Measurements from ENCODE around the gene SDK1.

GRCh38 chr7:3916146-3916545, 615.1 kb downstream of the SDK1 start:
- TF ChIP-seq MYC (IDR thresholded peaks at IDR 0.05; ENCODE audit: borderline replicate concordance, low read length) = no peak
- TF ChIP-seq PBX3 (IDR thresholded peaks at IDR 0.05) = no peak
- no peak for TF ChIP-seq POLR2A (IDR thresholded peaks at IDR 0.05; ENCODE audit: low read length)
- no peak for TF ChIP-seq CTCF (IDR thresholded peaks at IDR 0.05)
- TF ChIP-seq ESRRA (IDR thresholded peaks at IDR 0.05; ENCODE audit: borderline replicate concordance, low read length) = no peak
- TF ChIP-seq, protein P1, sequence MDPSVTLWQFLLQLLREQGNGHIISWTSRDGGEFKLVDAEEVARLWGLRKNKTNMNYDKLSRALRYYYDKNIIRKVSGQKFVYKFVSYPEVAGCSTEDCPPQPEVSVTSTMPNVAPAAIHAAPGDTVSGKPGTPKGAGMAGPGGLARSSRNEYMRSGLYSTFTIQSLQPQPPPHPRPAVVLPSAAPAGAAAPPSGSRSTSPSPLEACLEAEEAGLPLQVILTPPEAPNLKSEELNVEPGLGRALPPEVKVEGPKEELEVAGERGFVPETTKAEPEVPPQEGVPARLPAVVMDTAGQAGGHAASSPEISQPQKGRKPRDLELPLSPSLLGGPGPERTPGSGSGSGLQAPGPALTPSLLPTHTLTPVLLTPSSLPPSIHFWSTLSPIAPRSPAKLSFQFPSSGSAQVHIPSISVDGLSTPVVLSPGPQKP (IDR thresholded peaks at IDR 0.05; ENCODE audit: low read depth, low read length) = no peak
- no peak for TF ChIP-seq RCOR1 (IDR thresholded peaks at IDR 0.05; ENCODE audit: low read depth, low read length)

Data from A549 (cell line).